Keratinocyte (primary cell): ENCODE measurements around the gene NRXN2. TPM values are rescaled to one million over a fixed set of nuclear protein-coding genes. Genes with fewer than 3 reads are reported as not detected.

Experiments used
- DNase-seq: peaks from one replicate; pipeline ENCODE4 v3.0.0-alpha.2; 2011; ENCODE audit warnings: low read depth, missing footprints, low spot score
- FAIRE-seq: peaks from 2 replicates; lab custom pipeline; 2011; peaks lifted over from hg19 to GRCh38; lab: Jason Lieb, UNC
- H2AFZ ChIP-seq: 2 replicates; pipeline ENCODE4 v1.6.0; 2012; ENCODE audit warnings: low read length, control low read depth, inconsistent platforms; ENCODE audit not compliant: control insufficient read depth
- H3K27ac ChIP-seq: 2 replicates; pipeline ENCODE4 v1.5.1; 2011; ENCODE audit warnings: low read length; ENCODE audit not compliant: control insufficient read depth, insufficient read depth
- H3K27me3 ChIP-seq: 3 replicates; pipeline ENCODE4 v1.6.0; 2011; ENCODE audit warnings: low read length; ENCODE audit not compliant: control insufficient read depth, insufficient read depth; ENCODE audit errors: extremely low read depth
- H3K36me3 ChIP-seq, 2 experiments: 2 replicates in 1 of 2; 3 replicates in 1 of 2; pipeline ENCODE4 v1.5.1; 2011; ENCODE audit warnings: low read length in 2 of 2, mild to moderate bottlenecking in 1 of 2; ENCODE audit not compliant: control insufficient read depth in 2 of 2, insufficient read depth in 2 of 2; ENCODE audit errors: extremely low read depth in 1 of 2
- H3K4me1 ChIP-seq: 3 replicates; pipeline ENCODE4 v1.5.1; 2011; ENCODE audit warnings: low read length; ENCODE audit not compliant: control insufficient read depth, insufficient read depth; ENCODE audit errors: extremely low read depth
- H3K4me2 ChIP-seq: 3 replicates; pipeline ENCODE4 v1.6.0; 2011; ENCODE audit warnings: low read depth, low read length; ENCODE audit not compliant: control insufficient read depth, insufficient read depth; ENCODE audit errors: extremely low read depth
- H3K4me3 ChIP-seq, 3 experiments: fragments of 200-600 bp in 1 of 3; sonication (generic) in 1 of 3; 2 replicates in 2 of 3; 3 replicates in 1 of 3; pipeline ENCODE4 v1.5.1; 2011 to 2016; ENCODE audit warnings: low read length in 3 of 3, mild to moderate bottlenecking in 3 of 3, control low read depth in 2 of 3, inconsistent platforms in 1 of 3, low read depth in 1 of 3, mixed read lengths in 1 of 3, mixed run types in 1 of 3, moderate library complexity in 1 of 3; ENCODE audit not compliant: control insufficient read depth in 2 of 3, insufficient read depth in 2 of 3; ENCODE audit errors: extremely low read depth in 1 of 3
- H3K79me2 ChIP-seq: 2 replicates; pipeline ENCODE4 v1.6.0; 2012; ENCODE audit warnings: low read length; ENCODE audit not compliant: control insufficient read depth, insufficient read depth
- H3K9ac ChIP-seq: 3 replicates; pipeline ENCODE4 v1.6.0; 2011; ENCODE audit warnings: low read length; ENCODE audit not compliant: control insufficient read depth, insufficient read depth; ENCODE audit errors: extremely low read depth
- H3K9me1 ChIP-seq: 3 replicates; pipeline ENCODE4 v1.6.0; 2011; ENCODE audit warnings: low read length; ENCODE audit not compliant: control insufficient read depth, insufficient read depth; ENCODE audit errors: extremely low read depth
- H3K9me3 ChIP-seq: 2 replicates; pipeline ENCODE4 v1.5.1; 2012; ENCODE audit warnings: low read depth, low read length; ENCODE audit not compliant: control insufficient read depth
- H4K20me1 ChIP-seq: 3 replicates; pipeline ENCODE4 v1.6.0; 2011; ENCODE audit warnings: low read length; ENCODE audit not compliant: control insufficient read depth, insufficient read depth; ENCODE audit errors: extremely low read depth
- CTCF ChIP-seq, 3 experiments: IDR thresholded peaks in 1 of 3; conservative IDR thresholded peaks in 1 of 3; optimal IDR thresholded peaks in 1 of 3; 2 replicates in 2 of 3; 3 replicates in 1 of 3; pipeline versions ENCODE3 to v1.5.1; 2011; ENCODE audit warnings: low read length in 3 of 3, mild to moderate bottlenecking in 3 of 3, moderate library complexity in 2 of 3, control low read depth in 1 of 3, inconsistent platforms in 1 of 3; ENCODE audit not compliant: insufficient read depth in 2 of 3; ENCODE audit errors: extremely low read depth in 1 of 3
- EZH2 ChIP-seq: IDR thresholded peaks from one replicate; pipeline ENCODE4 v1.6.1; 2012; ENCODE audit warnings: inconsistent platforms, mild to moderate bottlenecking, low read length, moderate library complexity
- dilution Hi-C: fragments of 300-500 bp; cut with MboI; formaldehyde crosslinking; loops from one replicate; pipeline ENCODE4 v1.7.0; 2020; ENCODE audit warnings: low sequenced_read_pairs; ENCODE audit not compliant: extremely low pct_ligation_motif_present
- polyA plus RNA-seq, 5 experiments: library from polyadenylated mRNA; depleted of rRNA in 3 of 5; stranded (reverse) in 3 of 5; stranded (forward) in 1 of 5; unstranded in 1 of 5; fragments of >200 nt; gene quantifications; 1 replicate in 1 of 5; 2 replicates in 3 of 5; 3 replicates in 1 of 5; pipeline versions ENCODE4 v1.2.1 to v1.2.3, GENCODE V29; 2011 to 2012; ENCODE audit warnings: missing spikeins in 2 of 5, low read depth in 1 of 5, low replicate concordance in 1 of 5

Gene NRXN2
- polyA plus RNA-seq, 1 donor (not counting 4 experiments of a cell fraction or from before 2014, with no cell fraction given): not detected

DNA sequence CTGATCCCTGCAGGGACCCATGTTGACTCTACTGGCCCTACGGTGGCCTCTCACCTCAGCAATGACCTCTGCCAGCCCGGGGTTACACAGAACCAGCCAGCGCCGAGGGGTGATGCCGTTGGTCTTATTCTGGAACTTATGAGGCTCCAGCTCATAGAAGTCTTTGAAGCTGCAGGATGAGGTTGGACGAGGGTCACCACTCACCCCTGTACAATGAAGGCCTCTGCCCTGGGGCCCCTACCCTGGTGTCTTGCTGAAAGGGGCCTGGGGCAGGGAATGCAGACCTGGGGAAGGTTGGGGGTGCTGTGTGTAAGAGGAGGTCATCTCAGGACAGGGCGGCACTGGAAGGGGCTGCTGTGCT lies 30.0 kb upstream of the NRXN2 start:
- no peak overlapping the region for H3K27ac ChIP-seq
- FAIRE-seq: no peak
- no peak overlapping the region for H3K9ac ChIP-seq
- no peaks in the 10 kb centered on the region for H3K9me1 ChIP-seq
- no peak overlapping the region for H3K4me2 ChIP-seq
- dilution Hi-C loops: no loop called here
- no peaks in the 10 kb centered on the region for H4K20me1 ChIP-seq
- TF ChIP-seq EZH2: no peak
- no peaks in the 10 kb centered on the region for H3K79me2 ChIP-seq
- DNase-seq: no peak
- no peaks in the 10 kb centered on the region for H3K27me3 ChIP-seq
- no peaks in the 10 kb centered on the region for H3K36me3 ChIP-seq
- H3K4me3 ChIP-seq: no peak overlapping the region
- H3K4me1 ChIP-seq: peaks cover 6% of the 10 kb centered on the region
- no peaks in the 10 kb centered on the region for H3K9me3 ChIP-seq
- H2AFZ ChIP-seq: no peak overlapping the region

GRCh38 chr11:64752175-64752970 lies 29.4 kb upstream of the NRXN2 start:
- no peaks in the 10 kb centered on the region for H3K27me3 ChIP-seq
- H3K4me2 ChIP-seq: no peak overlapping the region
- H3K36me3 ChIP-seq: no peaks in the 10 kb centered on the region
- H2AFZ ChIP-seq: no peak overlapping the region
- H3K9me3 ChIP-seq: no peaks in the 10 kb centered on the region
- peaks cover 6% of the 10 kb centered on the region for H3K4me1 ChIP-seq
- H3K79me2 ChIP-seq: no peaks in the 10 kb centered on the region
- no peak overlapping the region for H3K4me3 ChIP-seq
- no peak for TF ChIP-seq EZH2
- no peak overlapping the region for H3K27ac ChIP-seq
- no peak for DNase-seq
- H3K9ac ChIP-seq: no peak overlapping the region
- dilution Hi-C loops: no loop called here
- no peak for FAIRE-seq
- H3K9me1 ChIP-seq: no peaks in the 10 kb centered on the region
- H4K20me1 ChIP-seq: no peaks in the 10 kb centered on the region

DNA sequence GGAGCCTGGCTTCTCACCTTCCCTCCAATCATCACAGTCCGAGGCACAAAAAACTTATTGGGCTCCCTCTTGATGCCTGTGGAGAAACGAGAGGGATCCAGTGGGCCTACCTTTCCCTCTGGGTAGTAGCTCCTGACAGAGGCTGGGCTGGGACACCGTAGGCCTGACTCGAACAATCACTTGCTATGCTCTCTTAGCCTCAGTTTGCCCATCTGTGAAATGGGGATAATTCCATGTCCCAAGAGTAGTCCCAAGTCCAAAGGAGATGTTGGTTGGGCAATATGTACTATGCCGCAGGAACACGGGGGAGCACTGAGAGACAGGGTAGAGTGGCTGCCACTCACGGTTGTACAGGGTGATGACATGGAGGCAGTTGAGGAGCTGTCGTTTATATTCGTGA lies 28.6 kb upstream of the NRXN2 start:
- dilution Hi-C loops: no loop called here
- H3K4me2 ChIP-seq: no peak overlapping the region
- no peaks in the 10 kb centered on the region for H3K9me1 ChIP-seq
- no peak for DNase-seq
- FAIRE-seq: no peak
- no peaks in the 10 kb centered on the region for H3K36me3 ChIP-seq
- no peaks in the 10 kb centered on the region for H3K9me3 ChIP-seq
- TF ChIP-seq CTCF (optimal IDR thresholded peaks at IDR 0.05 in 1 of 3, IDR thresholded peaks at IDR 0.05 in 1 of 3, conservative IDR thresholded peaks at IDR 0.05 in 1 of 3; ENCODE audit: extremely low read depth in 1 of 3, insufficient read depth in 2 of 3, low read length in 3 of 3) (no peak), EZH2 (no peak)
- no peak overlapping the region for H3K4me3 ChIP-seq
- H3K4me1 ChIP-seq: peaks cover 6% of the 10 kb centered on the region
- no peak overlapping the region for H2AFZ ChIP-seq
- H3K79me2 ChIP-seq: no peaks in the 10 kb centered on the region
- peaks cover 4% of the 10 kb centered on the region for H3K27me3 ChIP-seq
- H3K9ac ChIP-seq: no peak overlapping the region
- H3K27ac ChIP-seq: no peak overlapping the region
- H4K20me1 ChIP-seq: no peaks in the 10 kb centered on the region
